GM19328 (cell line): Measurements from ENCODE around the gene CDK18.

Source experiments
- ATAC-seq: cut with Tn5 transposase; IDR thresholded peaks from one replicate; pipeline ENCODE4 v1.9.1; 2021; ENCODE audit warnings: mild to moderate bottlenecking, moderate library complexity; ENCODE audit not compliant: unreplicated experiment

The CDK18 gene

DNA sequence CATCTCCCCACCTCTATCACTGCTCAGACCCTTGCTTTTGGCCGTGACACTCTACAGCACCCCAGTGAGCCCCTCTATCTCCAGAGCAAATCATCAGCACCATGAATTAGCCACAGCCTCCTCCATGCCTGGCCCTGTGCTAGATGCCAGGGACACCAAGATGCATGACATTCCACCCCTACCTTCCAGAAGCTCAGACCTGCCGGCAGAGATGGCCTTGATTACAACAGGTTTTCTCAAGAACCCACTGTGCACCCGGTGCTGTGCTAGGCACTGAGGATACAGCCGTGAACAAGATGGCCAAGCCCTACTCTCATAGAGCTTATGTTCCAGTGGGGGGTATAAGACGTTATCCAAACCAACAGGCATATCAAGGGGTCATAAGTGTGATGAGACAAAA lies 30.6 kb downstream of the CDK18 start:
- ATAC-seq: no peak

DNA sequence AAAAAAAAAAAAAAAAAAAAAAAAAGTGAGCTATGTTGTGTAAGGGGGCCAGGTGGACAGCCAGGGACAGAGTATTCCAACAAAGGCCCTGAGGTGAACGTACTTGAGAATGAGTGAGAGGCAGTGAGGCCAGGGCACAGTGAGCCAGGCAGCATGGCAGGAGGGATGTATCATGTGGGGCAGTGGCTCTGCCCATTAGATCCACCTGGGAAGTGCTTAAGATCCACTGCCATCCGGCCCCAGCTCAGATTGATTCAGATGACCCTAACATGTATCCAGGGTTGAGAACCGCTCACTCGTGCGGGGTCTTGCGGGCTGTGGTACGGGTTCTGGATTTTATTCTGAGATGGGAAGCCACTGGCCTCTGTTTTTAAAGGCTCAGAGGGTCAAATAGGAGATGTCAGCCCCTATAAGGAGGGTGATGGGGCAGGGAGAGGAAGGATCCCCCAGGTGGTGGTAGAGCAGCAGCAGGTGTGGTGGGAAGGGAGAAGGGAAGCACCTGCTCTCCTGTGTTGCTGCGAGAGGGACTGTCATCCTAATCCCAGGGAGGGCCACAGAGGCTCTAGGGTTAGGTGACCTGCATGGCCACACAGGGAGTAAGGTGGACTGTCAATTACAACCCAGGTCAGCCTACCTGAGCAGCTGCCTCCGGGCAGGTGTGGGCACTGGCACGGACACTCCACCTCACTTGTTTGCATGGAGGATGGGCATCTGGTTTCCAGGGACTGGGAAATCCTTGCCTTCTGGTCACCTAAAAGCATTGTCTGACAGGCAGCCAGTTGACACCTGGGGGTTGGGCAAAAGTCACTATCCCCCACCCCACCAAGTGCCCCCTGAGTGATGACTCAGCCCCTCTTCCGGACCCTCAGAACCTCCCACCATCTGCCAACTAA lies 31.6 kb downstream of the CDK18 start:
- ATAC-seq: no peak

DNA sequence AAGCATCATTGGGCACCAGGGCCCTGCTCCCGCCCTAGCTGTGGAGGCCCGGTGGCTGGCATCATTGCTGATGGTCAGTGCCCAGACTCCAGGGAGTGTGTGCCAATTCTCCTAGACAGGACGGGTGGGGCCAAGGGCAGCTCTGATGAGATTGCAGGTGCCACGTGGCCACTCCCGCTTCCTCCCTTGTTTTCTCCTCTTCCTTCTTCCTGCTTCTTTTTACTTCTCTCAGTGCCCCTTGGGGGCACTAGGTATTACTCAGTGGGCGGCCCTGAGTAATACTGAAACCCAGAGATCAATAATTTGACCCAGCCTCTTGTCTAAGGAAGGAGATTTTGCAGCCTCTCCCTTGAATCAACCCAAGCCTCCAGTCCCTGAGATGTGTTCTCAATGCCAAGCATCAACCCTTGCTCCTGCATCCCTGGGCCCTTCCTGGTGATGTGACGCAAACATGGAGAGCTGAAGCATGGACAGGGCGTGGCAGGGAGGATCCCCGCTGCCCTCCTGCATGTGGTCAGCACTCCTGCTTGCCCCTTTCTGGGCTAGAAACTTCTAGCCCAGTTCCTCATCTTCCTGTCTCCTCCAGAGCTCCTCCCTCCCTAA lies 32.4 kb downstream of the CDK18 start:
- no peak for ATAC-seq

DNA sequence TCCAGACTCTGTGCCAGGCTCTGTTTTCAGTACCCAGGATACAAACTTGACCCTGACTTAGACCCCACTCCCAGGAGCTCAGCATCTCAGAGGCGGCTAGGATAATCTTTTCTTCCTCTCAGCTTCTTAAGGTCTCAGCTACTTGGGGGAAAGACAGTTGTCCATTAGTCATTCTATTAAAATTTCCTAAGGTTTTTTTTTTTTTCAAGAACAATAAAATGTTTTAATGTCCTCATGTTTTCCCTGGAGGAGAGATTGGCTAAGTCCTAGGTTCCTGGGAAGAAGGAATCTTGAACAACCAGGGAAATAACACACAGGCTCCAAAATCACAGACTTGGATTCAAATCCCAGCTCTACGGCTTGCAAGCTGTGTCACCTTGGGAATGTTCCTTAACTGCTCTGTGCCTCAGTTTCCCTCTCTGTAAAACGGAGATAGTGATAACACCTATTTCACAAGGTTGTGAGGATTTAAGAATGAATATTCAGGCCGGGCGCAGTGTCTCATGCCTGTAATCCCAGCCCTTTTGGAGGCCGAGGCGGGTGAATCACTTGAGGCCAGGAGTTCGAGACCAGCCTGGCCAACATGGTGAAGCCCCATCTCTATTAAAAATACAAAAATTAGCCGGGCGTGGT lies 33.0 kb downstream of the CDK18 start:
- no peak for ATAC-seq

DNA sequence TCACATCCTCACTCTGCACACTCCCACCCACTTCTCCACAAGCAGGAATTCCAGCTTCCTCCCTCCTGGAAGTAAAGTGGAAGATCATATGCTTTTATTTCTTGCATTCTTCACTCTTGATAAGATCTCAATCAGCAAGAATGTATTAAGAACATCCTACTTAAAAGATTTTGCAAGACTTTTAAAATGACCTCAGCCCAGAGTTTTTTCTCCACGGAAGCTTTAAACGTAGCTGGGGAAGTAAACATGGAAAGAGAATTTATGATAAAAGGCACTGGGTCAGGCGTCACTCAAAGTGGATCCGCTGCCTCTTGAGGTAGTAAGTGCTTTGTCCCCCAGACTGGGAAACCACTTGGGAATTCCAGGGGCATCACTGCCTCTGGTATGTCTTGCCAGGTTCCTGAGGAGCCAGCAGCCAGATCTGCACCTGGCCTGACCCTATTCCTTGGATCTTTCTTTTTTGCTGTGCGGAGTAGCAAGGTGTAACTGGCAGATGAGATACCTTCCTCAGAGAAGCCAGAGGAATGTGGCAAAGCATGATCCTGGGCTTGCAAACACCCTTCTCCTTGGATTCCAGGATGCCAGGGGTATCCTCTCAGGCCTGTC lies 33.9 kb downstream of the CDK18 start:
- ATAC-seq: no peak

DNA sequence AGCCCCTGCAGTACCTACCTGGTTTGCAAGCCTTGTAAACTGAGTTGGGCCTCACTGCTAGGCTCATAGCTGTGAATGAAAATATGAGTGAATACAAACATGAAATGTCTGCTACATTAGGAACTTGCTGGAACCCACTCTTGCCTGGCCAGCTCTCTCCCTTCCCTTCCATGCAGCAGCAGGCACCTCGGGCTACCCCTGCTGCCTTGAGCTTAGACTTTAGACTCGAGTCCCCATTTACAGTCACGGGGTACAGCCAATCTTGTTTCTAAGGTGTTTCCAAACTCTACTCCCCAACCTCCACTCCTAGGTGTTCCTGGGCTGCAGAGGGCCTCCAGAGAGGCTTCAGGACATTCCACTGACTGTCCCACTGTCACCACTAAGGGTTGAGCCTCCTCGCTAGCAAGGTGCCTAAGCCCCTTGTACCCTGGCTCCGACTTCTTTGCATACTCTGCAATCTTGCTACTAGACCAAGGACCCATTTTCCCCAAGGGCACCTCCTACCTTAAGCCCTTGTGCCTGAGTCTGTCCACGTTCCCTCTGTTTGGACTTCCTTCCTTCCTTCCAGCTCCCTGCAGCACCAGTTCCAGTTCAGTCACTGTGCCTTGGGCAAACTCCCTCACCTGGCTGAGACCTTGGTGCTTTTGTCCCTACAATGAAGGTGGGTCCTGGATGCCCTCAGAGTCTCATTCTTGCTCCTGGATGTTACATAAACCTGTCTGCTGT lies 36.9 kb downstream of the CDK18 start:
- no peak for ATAC-seq

DNA sequence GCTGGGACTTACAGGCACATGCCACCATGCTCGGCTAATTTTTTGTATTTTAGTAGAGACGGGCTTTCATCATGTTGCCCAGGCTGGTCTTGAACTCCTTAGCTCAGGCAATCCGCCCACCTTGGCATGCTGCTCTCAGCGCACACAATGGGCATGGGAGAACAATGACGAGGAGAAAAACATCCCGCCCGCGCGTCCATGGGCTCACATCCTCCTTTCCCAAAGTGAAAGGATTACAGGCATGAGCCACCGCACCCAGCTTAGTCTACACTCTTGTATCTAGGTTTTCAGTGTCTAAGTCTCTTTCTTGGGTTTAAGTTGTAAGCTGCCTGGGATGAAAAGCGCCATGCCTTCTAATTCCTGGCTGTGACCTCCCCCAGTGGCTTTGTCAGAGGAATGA lies 37.9 kb downstream of the CDK18 start:
- ATAC-seq: no peak

DNA sequence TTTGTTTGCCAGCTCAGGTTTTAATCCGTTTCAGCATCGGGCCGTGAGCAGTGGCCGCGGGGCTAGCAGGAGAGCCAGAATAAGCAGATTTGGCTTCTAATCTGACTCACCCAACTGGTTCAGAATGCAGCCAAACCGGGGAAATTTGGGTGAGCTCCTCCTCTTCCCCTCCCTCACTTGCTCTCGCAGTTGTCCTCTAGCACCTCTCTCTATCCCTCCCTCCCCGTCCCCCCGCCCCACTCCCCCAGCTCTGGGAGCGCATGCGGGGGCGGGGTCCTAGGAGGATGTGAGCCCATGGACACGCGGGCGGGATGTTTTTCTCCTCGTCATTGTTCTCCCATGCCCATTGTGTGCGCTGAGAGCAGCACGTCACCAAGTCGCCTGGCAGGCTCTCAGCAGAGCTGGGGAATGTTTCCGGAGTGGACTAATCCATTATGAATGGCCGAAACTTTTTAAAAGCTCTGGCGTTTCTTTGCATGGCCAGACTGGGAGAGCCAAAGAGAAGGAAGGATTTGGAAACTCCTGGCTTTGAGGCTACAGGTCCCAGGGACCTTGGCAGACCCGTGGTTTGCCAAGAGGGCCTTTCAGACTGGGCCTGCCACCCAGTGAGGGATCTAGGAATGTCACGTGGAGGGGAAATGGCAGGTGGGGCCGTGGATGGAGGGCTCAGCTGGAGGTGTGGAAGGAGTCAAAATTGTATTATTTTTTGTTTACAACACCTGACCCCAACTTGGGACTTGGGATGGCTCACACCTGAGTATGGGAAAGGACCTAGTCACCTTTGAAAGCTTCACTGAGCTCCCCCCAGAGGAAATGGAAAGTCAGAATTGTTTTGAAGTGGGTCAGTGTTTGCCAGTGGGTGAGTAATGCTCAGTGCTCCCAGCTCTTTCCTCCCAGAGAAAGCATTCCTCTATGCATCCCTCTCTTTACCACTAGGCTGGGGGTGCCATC lies 39.2 kb downstream of the CDK18 start:
- ATAC-seq: no peak

DNA sequence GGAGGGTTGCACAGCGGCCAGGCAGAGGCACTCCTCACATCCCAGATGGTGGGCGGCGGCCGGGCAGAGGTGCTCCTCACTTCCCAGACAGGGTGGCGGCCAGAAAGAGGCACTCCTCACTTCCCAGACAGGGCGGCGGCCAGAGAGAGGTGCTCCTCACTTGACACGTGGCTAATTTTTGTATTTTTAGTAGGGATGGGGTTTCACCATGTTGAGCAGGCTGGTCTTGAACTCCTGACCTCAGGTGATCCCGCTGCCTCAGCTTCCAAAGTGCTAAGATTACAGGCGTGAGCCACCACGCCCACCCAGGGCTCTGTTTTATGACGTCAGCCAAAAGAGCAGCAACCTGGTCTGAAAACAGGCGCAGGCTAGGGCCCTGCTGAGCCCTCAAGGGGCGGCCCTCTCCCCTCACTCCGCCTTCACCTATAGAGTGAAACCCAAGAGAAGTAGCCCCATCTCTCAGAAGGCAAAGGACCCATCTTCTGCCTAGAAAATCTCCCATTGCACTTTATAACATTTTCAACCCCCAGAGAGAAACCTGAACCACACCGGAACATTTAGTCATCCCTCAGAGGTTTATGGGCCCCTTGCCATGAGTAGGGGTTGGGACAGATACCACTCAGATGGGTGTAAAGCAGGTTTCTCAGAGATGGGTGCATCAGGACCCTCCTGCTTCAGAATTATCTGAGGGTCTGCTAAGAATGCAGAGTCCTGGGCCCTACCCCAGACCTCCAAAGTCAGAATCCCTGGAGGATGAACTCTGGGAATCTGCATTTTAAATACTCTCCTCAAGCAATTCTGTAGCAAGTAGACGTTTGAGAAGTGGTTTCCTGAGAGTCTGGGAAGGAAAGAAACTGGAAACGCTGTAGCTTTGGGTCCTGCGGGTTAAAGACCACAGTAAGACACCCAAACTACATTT lies 40.8 kb downstream of the CDK18 start:
- ATAC-seq: no peak

DNA sequence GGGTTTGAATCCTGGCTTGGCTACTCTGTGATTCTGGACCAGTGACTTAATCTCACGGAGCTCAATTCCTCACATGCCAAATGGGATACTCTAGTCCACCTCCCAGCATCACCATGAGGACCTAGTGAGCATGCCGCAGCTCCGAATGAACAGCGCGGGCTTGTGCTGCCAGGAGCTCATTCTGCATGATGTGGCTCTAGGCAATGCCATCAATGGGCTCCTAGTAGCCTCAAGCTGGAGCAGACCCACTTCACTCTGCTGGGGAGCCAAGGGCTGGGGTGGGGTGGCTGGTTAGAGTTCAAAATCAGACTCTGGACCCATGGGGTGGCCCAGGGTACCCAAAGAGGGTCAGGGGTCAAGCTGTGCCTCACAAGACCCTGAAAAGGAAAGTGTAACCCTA lies 41.5 kb downstream of the CDK18 start:
- no peak for ATAC-seq

DNA sequence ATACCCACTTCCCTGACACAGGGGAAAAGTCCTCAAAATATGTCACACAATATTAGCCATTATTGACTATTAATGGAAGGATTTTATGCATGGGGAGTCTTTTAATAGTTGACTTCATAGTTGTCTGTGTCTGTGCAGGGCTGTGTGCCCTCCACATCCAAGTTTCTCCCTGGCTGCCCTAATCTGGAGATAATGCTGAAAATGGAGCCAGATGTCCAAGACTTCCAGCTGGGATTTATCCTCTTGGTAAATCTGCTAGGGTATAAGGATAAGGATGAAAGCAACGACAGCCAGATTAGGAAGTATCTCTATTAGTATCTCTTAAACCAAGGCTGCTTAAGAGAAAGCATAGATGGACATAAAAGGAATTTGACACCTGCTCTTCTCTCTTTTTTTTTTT lies 42.1 kb downstream of the CDK18 start:
- ATAC-seq: no peak

DNA sequence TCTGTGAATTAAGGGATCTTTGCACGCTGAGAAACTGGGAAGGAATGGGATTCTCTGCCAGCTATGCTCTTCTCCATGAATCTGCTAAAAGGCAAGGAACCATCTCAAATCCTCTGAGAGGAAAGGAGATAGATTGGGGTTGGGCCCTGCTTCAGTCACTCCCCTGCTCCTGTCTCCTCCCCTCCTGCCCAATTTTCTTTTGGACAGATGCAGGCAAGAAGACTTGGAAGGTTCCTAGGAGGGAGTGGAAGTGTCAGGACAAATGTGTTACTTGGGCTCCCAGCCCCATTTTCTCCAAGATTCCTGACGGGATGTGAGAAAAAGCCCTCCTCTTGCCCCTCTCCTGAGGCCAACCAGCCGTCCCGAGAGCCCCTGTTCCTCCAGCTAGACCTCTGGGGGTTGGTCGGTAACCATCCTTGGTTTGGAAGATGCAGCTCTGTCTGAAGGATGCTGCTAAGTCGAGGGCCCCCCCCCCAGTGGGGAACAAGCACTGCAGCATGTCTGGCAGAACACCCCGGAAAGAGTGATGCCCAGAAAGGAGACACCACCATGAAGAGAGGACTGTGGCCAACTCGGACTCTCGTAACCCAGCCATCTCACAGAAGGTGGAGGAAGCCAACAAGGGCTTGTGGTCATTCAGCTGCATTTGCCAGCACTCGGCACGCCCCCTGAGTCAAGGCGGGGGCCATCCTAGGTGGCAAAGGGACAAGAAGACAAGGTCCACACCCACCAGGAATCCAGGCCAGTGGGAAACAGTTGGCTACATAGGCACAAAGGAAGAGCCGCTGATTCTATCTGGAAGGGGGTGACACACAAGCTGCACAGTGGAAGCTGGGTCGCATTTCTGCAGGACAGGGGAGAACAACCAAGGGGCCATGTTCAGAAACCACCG lies 43.7 kb downstream of the CDK18 start:
- ATAC-seq: no peak

DNA sequence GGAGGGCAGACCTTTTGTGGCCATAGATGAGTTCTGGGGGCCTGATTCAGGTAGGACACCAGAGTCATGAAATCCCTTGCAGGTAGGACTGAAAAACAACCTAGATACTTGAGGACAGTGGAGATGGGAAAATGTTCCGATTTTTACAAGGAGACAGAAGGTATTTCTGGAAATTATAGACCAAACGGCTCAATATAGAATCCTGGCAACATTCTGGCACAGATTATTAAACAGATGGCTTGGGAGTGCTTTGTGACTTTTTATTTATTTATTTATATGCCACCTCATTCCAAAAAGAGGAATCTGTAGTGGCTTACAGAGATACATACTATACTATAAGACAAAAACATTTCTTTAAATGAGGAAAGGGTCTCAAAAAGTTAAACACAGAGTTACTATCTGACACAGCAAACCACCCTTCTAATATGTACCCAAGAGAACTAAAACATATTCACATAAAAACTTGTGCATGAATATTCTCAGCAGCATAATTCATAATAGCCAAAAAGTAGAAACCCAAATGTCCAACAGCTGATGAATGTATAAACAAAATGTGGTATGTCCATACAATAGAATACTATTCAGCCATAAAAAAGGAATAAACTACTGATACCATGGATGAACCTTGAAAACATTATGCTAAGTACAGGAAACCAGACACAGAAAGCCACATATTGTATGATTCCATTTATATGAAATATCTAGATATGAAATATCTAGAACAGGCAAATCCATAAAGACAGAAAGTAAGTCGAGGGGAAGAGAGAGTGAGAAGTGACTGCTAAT lies 49.8 kb downstream of the CDK18 start:
- no peak for ATAC-seq

DNA sequence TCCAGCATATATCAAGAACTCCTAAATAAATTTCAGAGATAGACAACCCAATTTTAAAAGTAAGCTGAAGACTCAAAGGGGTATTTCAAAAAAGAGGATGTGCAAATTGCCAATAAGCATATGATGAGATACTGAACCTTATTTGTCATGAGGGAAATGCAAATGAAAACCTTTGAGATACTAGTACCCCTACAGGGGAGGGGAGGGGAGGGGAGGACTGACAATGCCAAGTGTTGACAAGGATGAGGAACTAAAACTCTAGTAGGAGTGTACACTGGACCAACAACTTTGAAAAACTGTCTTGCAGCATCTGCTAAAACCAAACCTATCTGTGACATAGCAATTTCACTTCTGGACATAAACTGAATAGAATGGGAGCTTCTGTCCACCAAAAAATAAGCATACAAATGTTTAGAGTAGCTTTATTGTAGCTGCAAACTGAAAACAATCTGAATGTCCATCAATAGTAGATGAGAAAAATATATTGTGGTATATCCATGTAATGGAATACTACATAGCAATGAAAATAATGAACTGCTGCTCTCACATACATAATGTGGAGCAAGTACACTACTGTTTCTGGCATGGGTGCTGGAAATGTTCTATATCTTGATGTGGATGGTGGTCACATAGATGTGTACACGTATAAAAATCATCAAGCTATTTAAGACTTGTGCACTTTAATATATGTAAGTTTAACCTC lies 57.2 kb downstream of the CDK18 start:
- no peak for ATAC-seq

DNA sequence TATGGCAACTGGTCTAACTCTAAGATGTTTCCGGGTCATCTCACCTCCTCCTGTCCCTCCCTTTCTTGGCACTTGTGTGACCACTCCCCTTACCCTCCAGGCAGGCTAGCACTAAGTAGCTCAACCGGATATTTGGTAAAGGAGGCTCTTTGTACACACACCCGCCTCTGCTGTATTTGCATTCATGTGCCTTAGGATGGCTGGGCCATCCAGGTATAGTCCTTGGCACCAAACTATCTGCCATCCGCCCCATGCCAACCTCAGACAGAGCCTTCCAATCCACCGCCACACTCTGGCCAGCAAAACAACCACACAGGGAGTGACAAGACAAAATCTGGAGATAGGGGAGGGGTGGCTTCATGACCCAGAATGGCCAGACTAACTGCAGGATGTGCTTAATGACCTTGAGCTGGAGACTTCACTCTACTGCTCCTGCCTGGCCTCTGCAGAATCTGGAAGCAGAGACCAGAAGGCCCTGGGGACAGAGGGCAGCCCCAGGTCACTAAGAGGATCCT lies 59.5 kb downstream of the CDK18 start:
- ATAC-seq: no peak

DNA sequence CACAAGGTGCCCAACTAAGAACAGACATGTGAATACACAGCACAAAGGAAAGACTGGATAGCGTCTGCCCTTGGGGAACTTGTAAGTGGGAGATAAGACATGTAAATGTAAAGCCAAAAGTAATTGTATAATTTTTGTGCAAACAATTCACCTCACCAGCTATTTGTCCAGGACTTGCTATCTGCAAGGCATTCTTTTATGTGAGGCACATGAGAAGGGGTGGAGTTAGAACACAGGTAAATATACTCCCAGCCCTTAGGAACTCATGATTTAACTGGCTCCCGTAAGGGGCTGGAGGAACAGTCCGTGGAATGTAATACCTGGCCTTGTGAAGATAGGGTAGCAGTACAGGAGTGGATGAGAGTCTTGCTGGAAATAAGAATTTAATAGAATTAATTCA lies 61.3 kb downstream of the CDK18 start:
- ATAC-seq: no peak
